ENCODE data around the gene TPRG1.

- TF ChIP-seq POLR2A (IDR thresholded peaks at IDR 0.05; ENCODE audit: low read depth, low read length) (no peak), POLR2AphosphoS5 (IDR thresholded peaks at IDR 0.05; ENCODE audit: low read depth, low read length) (no peak), TAF1 (IDR thresholded peaks at IDR 0.05; ENCODE audit: low read depth, low read length) (no peak)
Observed at GRCh38 chr3:189322339-189322738, 150.6 kb downstream of the TPRG1 start.
